ENCODE results near the gene JDP2.

The JDP2 gene

DNA sequence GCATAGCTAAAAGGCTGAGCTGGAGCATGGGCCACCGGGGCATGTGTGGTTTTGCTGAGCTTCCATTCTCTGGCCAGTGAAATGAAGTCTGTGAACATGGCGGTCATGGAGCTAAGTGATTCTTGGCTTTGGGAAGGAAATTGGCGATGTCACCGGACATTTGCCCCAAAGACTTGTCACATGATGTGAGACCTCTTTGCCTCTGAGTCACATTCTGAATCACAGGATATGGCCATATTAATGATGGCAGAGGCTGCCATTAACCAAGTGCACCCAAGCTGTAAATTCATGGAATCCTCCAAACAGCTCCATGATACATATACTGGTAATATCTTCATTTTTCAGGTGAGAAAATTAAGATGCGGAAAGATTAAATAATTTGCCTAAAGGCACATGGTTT is 67.1 kb downstream of the JDP2 start:
- H3K4me3 ChIP-seq, result no peak overlapping the region
- intact Hi-C loops (cut with DNase I; ENCODE audit: low total_unique reads), result loop anchor here (10.0 kb wide), 1 partner anchor 360 kb away; no protein-coding TSS in a partner anchor
- H3K9me3 ChIP-seq, result no peaks in the 10 kb centered on the region
- H3K27ac ChIP-seq, result no peak overlapping the region
- no peaks in the 10 kb centered on the region for H3K36me3 ChIP-seq
- H3K4me1 ChIP-seq, result no peaks in the 10 kb centered on the region
- no peak for DNase-seq
- TF ChIP-seq, protein P1, sequence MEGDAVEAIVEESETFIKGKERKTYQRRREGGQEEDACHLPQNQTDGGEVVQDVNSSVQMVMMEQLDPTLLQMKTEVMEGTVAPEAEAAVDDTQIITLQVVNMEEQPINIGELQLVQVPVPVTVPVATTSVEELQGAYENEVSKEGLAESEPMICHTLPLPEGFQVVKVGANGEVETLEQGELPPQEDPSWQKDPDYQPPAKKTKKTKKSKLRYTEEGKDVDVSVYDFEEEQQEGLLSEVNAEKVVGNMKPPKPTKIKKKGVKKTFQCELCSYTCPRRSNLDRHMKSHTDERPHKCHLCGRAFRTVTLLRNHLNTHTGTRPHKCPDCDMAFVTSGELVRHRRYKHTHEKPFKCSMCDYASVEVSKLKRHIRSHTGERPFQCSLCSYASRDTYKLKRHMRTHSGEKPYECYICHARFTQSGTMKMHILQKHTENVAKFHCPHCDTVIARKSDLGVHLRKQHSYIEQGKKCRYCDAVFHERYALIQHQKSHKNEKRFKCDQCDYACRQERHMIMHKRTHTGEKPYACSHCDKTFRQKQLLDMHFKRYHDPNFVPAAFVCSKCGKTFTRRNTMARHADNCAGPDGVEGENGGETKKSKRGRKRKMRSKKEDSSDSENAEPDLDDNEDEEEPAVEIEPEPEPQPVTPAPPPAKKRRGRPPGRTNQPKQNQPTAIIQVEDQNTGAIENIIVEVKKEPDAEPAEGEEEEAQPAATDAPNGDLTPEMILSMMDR (IDR thresholded peaks at IDR 0.05), result no peak
- no peaks in the 10 kb centered on the region for H3K27me3 ChIP-seq

DNA sequence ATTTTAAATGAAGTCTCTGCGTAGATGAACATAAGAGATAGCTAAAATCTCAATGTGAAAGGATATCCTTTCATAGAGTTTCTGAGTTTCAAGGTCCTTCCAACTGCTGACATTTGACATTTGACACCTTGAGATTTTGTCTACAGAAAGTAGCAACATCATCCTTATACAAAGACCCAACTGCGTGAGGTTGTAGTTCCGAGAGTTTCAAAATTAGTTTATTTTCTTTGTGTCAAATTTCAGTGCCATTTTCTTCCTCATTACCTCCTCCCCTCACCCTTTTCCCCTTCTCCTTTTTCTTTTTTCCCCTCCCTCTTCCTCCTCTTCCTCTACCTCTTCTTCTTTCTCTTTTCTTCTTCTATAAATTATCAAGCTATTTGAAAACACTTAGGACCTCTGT is 67.6 kb downstream of the JDP2 start:
- DNase-seq, result no peak
- no peaks in the 10 kb centered on the region for H3K27me3 ChIP-seq
- no peaks in the 10 kb centered on the region for H3K9me3 ChIP-seq
- TF ChIP-seq, protein P1 (IDR thresholded peaks at IDR 0.05), result no peak
- H3K4me3 ChIP-seq, result no peak overlapping the region
- no peaks in the 10 kb centered on the region for H3K36me3 ChIP-seq
- no peak overlapping the region for H3K27ac ChIP-seq
- H3K4me1 ChIP-seq, result no peaks in the 10 kb centered on the region
- intact Hi-C loops (cut with DNase I; ENCODE audit: low total_unique reads), result loop anchor here (10.0 kb wide), 1 partner anchor 361 kb away; no protein-coding TSS in a partner anchor

DNA sequence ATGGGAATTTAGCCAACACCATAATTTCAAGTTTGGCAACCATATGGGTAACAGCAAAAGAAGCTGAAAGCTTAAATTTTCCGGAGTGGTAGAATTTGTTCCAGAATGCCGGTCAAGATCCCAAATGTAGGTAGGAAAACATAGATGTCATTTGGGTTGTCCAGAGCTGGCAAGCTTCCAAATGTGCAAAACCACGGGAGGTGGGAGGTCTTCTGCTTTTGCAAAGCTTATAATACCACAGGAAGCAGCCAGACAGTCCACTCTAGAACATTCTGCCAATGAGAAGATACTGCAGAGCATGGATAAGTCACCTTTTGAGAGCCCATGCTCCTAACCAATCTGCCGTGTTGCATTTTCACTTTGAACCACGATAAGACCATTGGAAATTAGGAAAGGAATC is 68.1 kb downstream of the JDP2 start:
- Histone ChIP-seq H3K9me3 (no peaks in the 10 kb centered on the region), H3K36me3 (no peaks in the 10 kb centered on the region), H3K4me3 (no peak overlapping the region), H3K27ac (no peak overlapping the region), H3K27me3 (no peaks in the 10 kb centered on the region), H3K4me1 (no peaks in the 10 kb centered on the region)
- TF ChIP-seq, protein P1 (IDR thresholded peaks at IDR 0.05), result no peak
- DNase-seq, result no peak
- intact Hi-C loops (cut with DNase I; ENCODE audit: low total_unique reads), result loop anchor here (10.0 kb wide), 1 partner anchor 361 kb away; no protein-coding TSS in a partner anchor

DNA sequence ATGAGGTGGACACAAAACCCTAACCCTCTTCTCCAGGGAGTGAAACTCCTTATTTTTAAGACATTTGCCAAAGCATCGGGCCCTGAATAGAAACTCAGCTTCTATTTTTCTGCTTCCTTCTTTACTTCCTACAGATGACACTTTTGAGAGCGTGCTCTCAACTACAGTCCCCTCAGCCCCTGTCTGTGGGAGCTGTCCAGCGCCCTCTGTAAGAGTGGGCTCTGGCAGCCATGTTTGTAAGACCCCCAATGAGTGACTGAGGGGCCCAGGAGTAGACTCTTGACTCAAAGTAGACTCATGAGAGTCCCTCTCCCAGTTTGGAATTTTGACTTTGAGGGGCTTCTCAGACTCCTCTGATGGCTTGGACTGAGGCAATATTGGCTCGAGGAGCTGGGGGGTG is 68.9 kb downstream of the JDP2 start:
- DNase-seq, result no peak
- TF ChIP-seq, protein P1 (IDR thresholded peaks at IDR 0.05), result no peak
- intact Hi-C loops (cut with DNase I; ENCODE audit: low total_unique reads), result loop anchor here (10.0 kb wide), 1 partner anchor 362 kb away; no protein-coding TSS in a partner anchor
- Histone ChIP-seq H3K9me3 (no peaks in the 10 kb centered on the region), H3K4me3 (no peak overlapping the region), H3K36me3 (no peaks in the 10 kb centered on the region), H3K4me1 (no peaks in the 10 kb centered on the region), H3K27me3 (no peaks in the 10 kb centered on the region), H3K27ac (no peak overlapping the region)

DNA sequence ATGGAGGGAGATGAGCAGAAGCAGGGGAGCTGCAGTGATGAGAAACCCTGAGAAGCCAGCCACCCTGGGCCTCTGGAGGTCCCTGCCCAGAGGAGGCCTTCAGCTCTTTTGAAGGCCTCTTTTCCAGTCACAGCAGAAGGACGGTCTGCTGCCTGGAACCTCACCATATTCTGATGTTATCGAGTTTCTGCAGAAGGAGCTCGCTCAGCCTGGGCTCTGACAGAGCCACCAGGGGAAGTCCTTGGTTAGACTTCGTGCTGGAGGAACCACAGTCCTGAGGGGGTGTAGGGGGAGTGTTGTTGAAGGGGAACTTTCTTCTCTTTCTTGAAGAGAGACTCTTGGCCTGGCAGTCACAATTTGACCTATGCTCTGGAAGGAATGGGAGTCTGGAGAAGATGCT is 69.4 kb downstream of the JDP2 start:
- H3K27ac ChIP-seq, result no peak overlapping the region
- intact Hi-C loops (cut with DNase I; ENCODE audit: low total_unique reads), result loop anchor here (10.0 kb wide), 1 partner anchor 362 kb away; no protein-coding TSS in a partner anchor
- no peaks in the 10 kb centered on the region for H3K27me3 ChIP-seq
- H3K4me1 ChIP-seq, result no peaks in the 10 kb centered on the region
- DNase-seq, result no peak
- no peak overlapping the region for H3K4me3 ChIP-seq
- H3K36me3 ChIP-seq, result no peaks in the 10 kb centered on the region
- no peaks in the 10 kb centered on the region for H3K9me3 ChIP-seq
- TF ChIP-seq, protein P1 (IDR thresholded peaks at IDR 0.05), result no peak

DNA sequence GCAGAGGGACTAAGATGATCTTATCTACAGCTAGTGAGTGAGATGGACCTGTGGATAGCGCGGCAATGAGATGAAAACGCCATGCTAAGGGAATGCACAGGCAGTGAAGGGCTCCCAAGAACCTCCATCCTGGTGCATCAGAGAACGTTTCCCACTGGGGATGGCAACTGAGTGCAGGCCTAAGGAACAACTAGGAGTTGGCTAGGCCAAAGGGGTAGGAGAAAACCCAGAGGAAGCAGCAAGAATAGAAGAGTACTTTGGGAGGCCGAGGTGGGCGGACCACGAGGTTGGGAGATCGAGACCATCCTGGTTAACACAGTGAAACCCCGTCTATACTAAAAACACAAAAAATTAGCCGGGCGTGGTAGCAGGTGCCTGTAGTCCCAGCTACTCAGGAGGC is 69.9 kb downstream of the JDP2 start:
- H3K27me3 ChIP-seq, result no peaks in the 10 kb centered on the region
- no peaks in the 10 kb centered on the region for H3K4me1 ChIP-seq
- H3K9me3 ChIP-seq, result no peaks in the 10 kb centered on the region
- DNase-seq, result no peak
- no peak overlapping the region for H3K27ac ChIP-seq
- intact Hi-C loops (cut with DNase I; ENCODE audit: low total_unique reads), result loop anchor here (10.0 kb wide), 1 partner anchor 363 kb away; no protein-coding TSS in a partner anchor
- no peak overlapping the region for H3K4me3 ChIP-seq
- H3K36me3 ChIP-seq, result no peaks in the 10 kb centered on the region
- TF ChIP-seq, protein P1 (IDR thresholded peaks at IDR 0.05), result no peak

Measured in tibial artery (tissue), 4 donors.